Sigmoid colon (tissue), 4 donors: Measurements from ENCODE around the gene TM2D3.

Source experiments
- EP300 ChIP-seq, 4 donors: sonication (generic); formaldehyde crosslinking; IDR thresholded peaks; one replicate each; pipeline ENCODE4 v1.6.1; 2017; ENCODE audit warnings: antibody characterized with exemption in 4 of 4
- POLR2A ChIP-seq, 2 donors: fragments of 450-650 bp; IDR thresholded peaks; one replicate each; pipeline ENCODE4 v1.6.1; 2016; ENCODE audit warnings: antibody characterized with exemption in 2 of 2, mild to moderate bottlenecking in 2 of 2, moderate library complexity in 2 of 2
- POLR2AphosphoS5 ChIP-seq, 4 donors: sonication (generic); formaldehyde crosslinking; IDR thresholded peaks; one replicate each; pipeline ENCODE4 v1.6.1; 2017; ENCODE audit warnings: antibody characterized with exemption in 4 of 4
- TF ChIP-seq, protein P1 (sequence below), 4 experiments: fragments of 450-650 bp in 3 of 4; fragments of 200-600 bp in 1 of 4; IDR thresholded peaks; one replicate each; pipeline ENCODE4 v1.5.1; 2016 to 2019; ENCODE audit warnings: antibody characterized with exemption in 4 of 4, mild to moderate bottlenecking in 3 of 4, moderate library complexity in 2 of 4

DNA sequence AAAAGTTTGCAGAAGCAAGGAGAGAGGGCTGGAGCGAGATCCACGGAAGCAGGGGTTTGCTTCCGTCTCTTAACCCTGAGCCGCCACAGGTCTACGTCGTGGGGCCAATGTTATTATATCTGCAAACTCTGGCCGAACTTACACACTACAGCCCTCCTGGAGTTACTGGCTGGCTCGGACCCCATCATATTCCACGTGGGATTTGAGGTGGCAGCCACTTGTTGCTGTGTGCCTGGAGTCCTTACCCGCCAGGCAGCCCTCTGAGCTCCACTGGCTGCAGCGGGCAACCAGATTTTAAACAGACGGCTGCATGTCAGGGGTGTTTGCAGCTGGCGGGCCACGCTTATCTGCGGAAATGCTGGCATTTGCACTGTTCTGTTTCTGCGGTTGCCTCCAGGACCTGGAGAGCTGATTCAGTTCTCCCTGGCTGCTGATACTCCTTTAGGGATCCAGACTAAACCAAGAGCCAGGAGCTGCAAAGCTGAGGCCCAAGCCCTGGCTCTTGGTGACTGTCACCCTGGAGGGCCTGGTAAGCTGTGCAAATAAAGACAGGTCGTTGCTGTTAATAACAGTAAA, 34.7 kb downstream of the TM2D3 start:
- TF ChIP-seq, protein P1, sequence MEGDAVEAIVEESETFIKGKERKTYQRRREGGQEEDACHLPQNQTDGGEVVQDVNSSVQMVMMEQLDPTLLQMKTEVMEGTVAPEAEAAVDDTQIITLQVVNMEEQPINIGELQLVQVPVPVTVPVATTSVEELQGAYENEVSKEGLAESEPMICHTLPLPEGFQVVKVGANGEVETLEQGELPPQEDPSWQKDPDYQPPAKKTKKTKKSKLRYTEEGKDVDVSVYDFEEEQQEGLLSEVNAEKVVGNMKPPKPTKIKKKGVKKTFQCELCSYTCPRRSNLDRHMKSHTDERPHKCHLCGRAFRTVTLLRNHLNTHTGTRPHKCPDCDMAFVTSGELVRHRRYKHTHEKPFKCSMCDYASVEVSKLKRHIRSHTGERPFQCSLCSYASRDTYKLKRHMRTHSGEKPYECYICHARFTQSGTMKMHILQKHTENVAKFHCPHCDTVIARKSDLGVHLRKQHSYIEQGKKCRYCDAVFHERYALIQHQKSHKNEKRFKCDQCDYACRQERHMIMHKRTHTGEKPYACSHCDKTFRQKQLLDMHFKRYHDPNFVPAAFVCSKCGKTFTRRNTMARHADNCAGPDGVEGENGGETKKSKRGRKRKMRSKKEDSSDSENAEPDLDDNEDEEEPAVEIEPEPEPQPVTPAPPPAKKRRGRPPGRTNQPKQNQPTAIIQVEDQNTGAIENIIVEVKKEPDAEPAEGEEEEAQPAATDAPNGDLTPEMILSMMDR (IDR thresholded peaks at IDR 0.05), result no peak
- TF ChIP-seq POLR2AphosphoS5 (IDR thresholded peaks at IDR 0.05) (no peak), EP300 (IDR thresholded peaks at IDR 0.05) (no peak), POLR2A (IDR thresholded peaks at IDR 0.05) (no peak)
